Stimulated activated naive CD8-positive, alpha-beta T cell treated with anti-CD3 and anti-CD28 coated beads, Interleukin-15, amount 100 ng/mL, for 72 hours (primary cell): ENCODE data around the gene SLC30A1.
A peak's percentile ranks its signal among the peaks of the same experiment; 100 is the strongest.
"Not testable (repeated sequence)": the region's sequence is repeated elsewhere in the genome, so short reads cannot be mapped to it uniquely, and the experiment has no call there.

Source experiments
- ATAC-seq: fragments of 150-1000 bp; cut with Tn5 transposase; 2 replicates; pipeline ENCODE4 v1.10.0; 2021; ENCODE audit warnings: mild to moderate bottlenecking, moderate library complexity
- DNase-seq, 2 donors: peaks; one replicate each; pipeline ENCODE4 v3.0.0; 2021 to 2022
- H3K27ac Mint-ChIP-seq, 2 donors: one replicate each; pipeline ENCODE4 v1.8.0; 2022; ENCODE audit warnings: mild to moderate bottlenecking in 2 of 2, mixed read lengths in 2 of 2, moderate library complexity in 2 of 2
- H3K27me3 Mint-ChIP-seq: one replicate; pipeline ENCODE4 v1.8.0; 2022; ENCODE audit warnings: mixed read lengths
- H3K4me1 Mint-ChIP-seq: one replicate; pipeline ENCODE4 v1.8.0; 2022; ENCODE audit warnings: mild to moderate bottlenecking, mixed read lengths
- H3K4me3 Mint-ChIP-seq, 2 donors: one replicate each; pipeline ENCODE4 v1.8.0; 2022; ENCODE audit warnings: mild to moderate bottlenecking in 2 of 2, mixed read lengths in 2 of 2, moderate library complexity in 1 of 2
- H3K9me3 Mint-ChIP-seq, 2 donors: one replicate each; pipeline ENCODE4 v1.8.0; 2022; ENCODE audit warnings: mixed read lengths in 2 of 2

The SLC30A1 gene, protein sequence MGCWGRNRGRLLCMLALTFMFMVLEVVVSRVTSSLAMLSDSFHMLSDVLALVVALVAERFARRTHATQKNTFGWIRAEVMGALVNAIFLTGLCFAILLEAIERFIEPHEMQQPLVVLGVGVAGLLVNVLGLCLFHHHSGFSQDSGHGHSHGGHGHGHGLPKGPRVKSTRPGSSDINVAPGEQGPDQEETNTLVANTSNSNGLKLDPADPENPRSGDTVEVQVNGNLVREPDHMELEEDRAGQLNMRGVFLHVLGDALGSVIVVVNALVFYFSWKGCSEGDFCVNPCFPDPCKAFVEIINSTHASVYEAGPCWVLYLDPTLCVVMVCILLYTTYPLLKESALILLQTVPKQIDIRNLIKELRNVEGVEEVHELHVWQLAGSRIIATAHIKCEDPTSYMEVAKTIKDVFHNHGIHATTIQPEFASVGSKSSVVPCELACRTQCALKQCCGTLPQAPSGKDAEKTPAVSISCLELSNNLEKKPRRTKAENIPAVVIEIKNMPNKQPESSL

DNA sequence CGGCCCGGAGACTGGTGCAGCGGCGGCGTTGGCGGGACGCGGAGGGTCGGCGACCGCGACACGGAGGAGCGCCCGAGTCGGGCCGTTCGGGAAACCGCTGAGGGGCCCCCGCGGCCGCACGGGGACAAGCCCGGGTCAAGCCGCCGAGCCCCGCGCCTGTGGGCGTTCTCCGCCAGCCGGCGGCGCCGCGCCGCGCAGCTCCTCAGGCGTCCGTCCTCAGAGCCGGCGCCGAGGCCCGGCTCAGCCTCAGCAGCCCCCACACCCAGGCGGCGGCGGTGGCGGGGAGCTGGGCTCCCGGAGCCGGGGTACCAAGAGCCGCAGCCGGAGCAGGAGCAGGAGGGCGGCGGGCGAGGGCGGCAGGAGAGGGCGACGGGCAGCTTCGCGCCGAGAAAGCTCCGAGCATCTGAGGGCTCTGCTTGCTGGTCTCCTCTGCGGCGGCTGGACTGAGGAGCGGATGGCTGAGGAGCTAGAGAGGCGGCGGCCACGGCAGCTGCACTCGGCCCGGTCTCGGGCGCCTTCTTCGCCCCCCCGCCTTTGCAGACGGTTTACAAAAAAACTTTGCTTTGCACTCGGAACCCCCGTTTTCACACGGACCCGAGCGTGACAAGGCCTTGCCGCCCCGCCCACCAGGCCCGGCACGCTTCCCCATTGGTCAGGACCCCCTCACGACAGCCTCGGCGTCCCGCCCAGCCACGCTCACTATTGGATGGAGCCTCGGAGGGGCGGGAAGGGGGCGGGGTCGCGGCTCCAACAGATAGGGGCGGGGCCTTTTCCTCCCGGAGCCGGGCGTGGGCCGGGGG lies at the start of gene SLC30A1:
SLC30A1 (minus strand) TSS at position 522 of the 800 bp plus-strand sequence. CDS start 549 bp downstream, outside the sequence.
- DNase-seq, result peak; percentile 99
- ATAC-seq, result peak; percentile 94
- no peaks in the 10 kb centered on the region for H3K9me3 Mint-ChIP-seq
- H3K4me3 Mint-ChIP-seq, result peak within 1 kb of the TSS; percentile 90 to 95
- no peaks in the 10 kb centered on the region for H3K27me3 Mint-ChIP-seq
- peak within 1 kb of the TSS; percentile 90 to 96 for H3K27ac Mint-ChIP-seq
- H3K4me1 Mint-ChIP-seq, result peaks cover 28% of the 10 kb centered on the region

GRCh38 chr1:211628417-211628816 lies 49.5 kb upstream of the SLC30A1 start:
- H3K4me3 Mint-ChIP-seq, result no peak overlapping the region
- H3K27ac Mint-ChIP-seq, result no peak overlapping the region
- no peak for ATAC-seq
- peaks cover 24% of the 10 kb centered on the region for H3K27me3 Mint-ChIP-seq
- H3K9me3 Mint-ChIP-seq, result no peaks in the 10 kb centered on the region
- no peak for DNase-seq
- peaks cover 23% of the 10 kb centered on the region for H3K4me1 Mint-ChIP-seq

DNA sequence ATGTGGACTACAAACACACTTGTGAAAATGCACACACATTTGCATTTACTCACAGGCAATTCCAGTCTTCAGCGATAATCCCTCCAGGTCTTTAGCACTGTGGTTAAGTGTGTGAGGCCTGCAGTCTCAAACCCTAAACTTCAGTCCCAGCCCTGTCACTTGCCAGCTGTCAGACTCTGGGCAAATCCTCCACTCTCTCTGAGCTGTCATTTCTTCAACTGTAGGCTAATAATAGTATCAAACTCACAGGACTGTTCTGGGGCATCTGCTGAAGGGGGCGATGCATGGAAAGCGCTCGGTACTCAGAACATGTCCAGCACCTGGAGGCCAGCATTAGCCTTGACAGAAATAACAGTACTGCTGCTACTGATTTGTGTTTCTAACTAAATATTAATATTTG lies 48.3 kb upstream of the SLC30A1 start:
- no peak overlapping the region for H3K27ac Mint-ChIP-seq
- no peak for DNase-seq

DNA sequence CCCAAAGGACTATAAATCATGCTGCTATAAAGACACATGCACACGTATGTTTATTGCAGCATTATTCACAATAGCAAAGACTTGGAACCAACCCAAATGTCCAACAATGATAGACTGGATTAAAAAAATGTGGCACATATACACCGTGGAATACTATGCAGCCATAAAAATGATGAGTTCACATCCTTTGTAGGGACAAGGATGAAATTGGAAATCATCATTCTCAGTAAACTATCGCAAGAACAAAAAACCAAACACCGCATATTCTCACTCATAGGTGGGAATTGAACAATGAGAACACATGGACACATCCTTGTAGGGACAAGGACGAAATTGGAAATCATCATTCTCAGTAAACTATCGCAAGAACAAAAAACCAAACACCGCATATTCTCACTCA lies 46.9 kb upstream of the SLC30A1 start:
- H3K27ac Mint-ChIP-seq, H3K9me3 Mint-ChIP-seq, H3K4me1 Mint-ChIP-seq, H3K4me3 Mint-ChIP-seq, ATAC-seq, DNase-seq: not testable (repeated sequence)
- H3K27me3 Mint-ChIP-seq, result peaks cover 14% of the 10 kb centered on the region

More for the DNA sequence above, 48.3 kb upstream of the SLC30A1 start:
- Mint-ChIP-seq H3K27me3 (peaks cover 20% of the 10 kb centered on the region), H3K9me3 (no peaks in the 10 kb centered on the region), H3K4me3 (no peak overlapping the region), H3K4me1 (peaks cover 16% of the 10 kb centered on the region)
- ATAC-seq, result no peak

DNA sequence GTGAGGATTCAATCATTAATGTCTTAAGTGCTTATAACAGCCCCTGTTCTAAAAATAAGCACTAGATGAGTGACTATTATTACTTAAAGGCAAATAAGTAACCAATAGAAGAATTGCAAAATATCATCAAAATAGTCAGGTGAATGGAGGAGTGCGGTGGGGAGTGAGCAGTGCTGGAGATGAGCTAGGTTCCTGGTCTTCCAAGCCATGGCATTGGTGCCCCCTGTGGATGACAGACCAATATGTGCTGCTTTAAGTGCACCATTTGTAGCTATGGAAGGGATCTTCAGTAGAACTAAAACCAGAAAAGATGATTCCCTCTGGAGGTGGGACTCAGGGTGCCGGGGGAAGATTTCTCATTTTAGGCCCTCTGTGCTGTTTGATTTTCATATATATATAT lies 46.1 kb upstream of the SLC30A1 start:
- no peaks in the 10 kb centered on the region for H3K9me3 Mint-ChIP-seq
- no peak overlapping the region for H3K4me3 Mint-ChIP-seq
- no peak for ATAC-seq
- DNase-seq, result no peak
- H3K27me3 Mint-ChIP-seq, result peaks cover 8% of the 10 kb centered on the region
- H3K4me1 Mint-ChIP-seq, result peaks cover 10% of the 10 kb centered on the region
- H3K27ac Mint-ChIP-seq, result no peak overlapping the region

GRCh38 chr1:211623515-211623914 lies 44.6 kb upstream of the SLC30A1 start:
- Mint-ChIP-seq H3K9me3 (no peaks in the 10 kb centered on the region), H3K4me1 (peaks cover 10% of the 10 kb centered on the region), H3K4me3 (no peak overlapping the region), H3K27ac (no peak overlapping the region), H3K27me3 (no peaks in the 10 kb centered on the region)
- ATAC-seq, result no peak
- no peak for DNase-seq

- no peak overlapping the region for H3K4me3 Mint-ChIP-seq
- ATAC-seq, result no peak
- H3K4me1 Mint-ChIP-seq, result peaks cover 10% of the 10 kb centered on the region
- H3K27me3 Mint-ChIP-seq, result no peaks in the 10 kb centered on the region
- H3K27ac Mint-ChIP-seq, result no peak overlapping the region
- DNase-seq, result no peak
- H3K9me3 Mint-ChIP-seq, result no peaks in the 10 kb centered on the region
Observed at GRCh38 chr1:211621447-211622198, 42.7 kb upstream of the SLC30A1 start.

DNA sequence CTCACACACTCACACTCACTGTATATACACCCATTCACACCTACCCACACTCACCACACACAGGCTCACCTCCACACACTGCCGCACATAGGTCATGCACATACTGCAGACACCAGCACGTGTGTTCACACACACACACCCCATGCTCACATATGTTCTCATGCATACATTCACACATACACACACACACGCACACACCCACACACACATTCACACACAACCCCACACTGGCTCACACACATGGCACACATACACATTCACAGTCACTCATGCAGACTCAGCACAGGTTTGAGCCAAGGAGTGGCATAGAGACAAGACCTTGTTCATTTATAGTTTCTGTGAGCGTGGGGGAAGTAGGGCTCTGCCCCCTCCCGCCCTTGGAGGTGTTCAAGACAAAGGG lies 41.1 kb upstream of the SLC30A1 start:
- ATAC-seq (peak; percentile 32), DNase-seq (no peak)
- Mint-ChIP-seq H3K27me3 (no peaks in the 10 kb centered on the region), H3K4me1 (peaks cover 10% of the 10 kb centered on the region), H3K4me3 (no peak overlapping the region), H3K27ac (no peak overlapping the region), H3K9me3 (no peaks in the 10 kb centered on the region)

DNA sequence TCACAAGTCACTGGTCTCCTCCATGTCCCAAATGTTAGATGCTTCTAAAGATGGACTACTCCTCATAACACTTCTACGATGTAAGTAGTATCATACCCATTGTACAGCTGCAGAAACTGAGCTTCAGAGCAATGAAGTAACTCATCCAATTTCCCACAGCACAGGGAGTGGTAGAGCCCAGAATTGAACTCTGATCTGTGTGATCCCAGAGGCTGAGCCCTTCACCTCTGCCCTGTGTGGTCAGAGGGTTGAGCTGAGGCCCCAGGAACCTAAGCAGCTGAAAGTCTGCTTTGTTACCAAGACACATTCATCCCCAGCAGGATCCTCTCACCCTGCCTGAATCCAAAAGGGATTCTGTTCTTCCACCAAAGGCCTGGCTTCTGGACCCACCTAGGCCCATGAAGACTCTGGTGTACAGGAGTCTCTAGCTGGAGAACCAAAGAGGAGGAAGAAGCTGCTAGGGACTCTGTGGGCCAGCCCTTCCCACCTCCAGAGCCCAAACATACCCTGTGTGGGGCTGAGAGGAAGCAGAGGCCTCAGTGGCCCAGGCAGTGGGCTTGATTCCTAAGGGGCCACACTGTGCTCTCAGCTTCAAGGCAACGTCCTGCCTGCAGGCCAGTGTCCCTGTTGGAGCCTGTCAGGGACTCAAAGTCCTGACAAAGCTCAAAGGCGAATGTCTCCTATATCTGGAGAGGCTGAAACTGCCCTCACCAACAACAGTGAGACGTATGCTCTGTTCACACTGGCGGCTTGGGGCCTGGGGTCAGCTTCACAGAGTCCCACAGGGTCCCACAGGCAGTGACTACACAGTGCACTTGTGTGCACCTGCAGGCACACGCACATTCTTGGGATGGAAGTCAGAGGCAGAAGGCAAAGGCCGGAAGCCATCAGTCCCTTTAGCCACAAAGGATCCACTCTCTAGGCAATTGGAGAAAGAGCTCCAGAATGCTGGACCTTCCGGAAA lies 40.4 kb upstream of the SLC30A1 start:
- no peak for DNase-seq
- no peak overlapping the region for H3K4me3 Mint-ChIP-seq
- H3K27ac Mint-ChIP-seq, result no peak overlapping the region
- no peaks in the 10 kb centered on the region for H3K9me3 Mint-ChIP-seq
- peaks cover 10% of the 10 kb centered on the region for H3K4me1 Mint-ChIP-seq
- peak; percentile 24 for ATAC-seq
- H3K27me3 Mint-ChIP-seq, result no peaks in the 10 kb centered on the region

DNA sequence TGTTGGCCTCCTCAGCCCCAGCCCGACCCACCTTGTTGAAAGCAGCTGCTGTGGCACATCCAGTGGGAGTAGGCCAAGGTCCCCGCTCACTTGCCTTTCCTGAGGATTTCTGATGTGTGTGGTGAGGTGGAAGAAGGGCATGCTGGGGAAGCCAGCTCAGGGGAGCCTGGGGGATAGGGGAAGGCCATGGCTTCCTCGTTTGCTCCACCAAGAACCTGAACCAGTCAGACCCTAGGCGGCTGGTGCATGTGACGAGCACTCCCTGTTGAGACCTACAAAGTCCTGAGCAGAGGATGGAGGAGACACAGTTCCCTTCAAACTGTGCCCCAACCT lies 38.0 kb upstream of the SLC30A1 start:
- no peaks in the 10 kb centered on the region for H3K27me3 Mint-ChIP-seq
- DNase-seq (no peak), ATAC-seq (no peak)
- H3K9me3 Mint-ChIP-seq, result no peaks in the 10 kb centered on the region
- H3K4me1 Mint-ChIP-seq, result peaks cover 5% of the 10 kb centered on the region
- no peak overlapping the region for H3K27ac Mint-ChIP-seq
- H3K4me3 Mint-ChIP-seq, result no peak overlapping the region

DNA sequence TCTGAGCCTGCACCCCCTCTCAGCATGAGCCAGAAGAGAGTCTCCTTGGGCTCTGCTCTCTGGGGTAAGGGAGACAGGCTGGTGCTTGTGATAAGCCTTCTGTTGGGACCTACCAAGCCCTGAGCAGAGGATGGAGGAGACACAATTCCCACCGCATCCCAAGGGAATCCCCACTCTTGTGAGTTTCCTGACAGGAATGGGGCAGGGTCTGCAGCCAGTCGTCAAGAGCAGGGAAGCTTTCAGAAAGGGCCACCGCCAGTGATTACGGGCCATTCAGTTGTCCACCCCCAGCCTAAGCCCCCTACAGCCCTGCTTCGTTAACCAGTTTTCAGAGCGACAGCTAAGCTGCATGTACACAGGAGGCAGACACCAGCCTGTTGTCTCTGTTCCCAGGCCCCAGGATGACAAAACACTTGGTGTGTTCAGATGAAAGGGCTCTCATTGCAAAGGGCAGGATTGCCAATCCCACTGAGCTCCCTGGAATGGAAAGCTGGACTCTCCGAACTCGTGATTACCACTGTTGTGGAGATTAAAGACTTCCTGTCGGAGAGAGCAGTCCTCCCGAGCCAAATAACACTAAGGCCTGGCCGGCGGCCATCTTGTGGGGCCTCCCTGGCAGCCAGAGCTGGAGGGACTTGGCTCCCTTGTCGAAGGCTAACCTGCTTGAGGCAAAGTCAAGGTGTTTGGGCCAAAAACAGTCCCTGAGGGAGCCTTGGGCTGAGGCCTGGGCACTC lies 37.4 kb upstream of the SLC30A1 start:
- no peaks in the 10 kb centered on the region for H3K27me3 Mint-ChIP-seq
- no peaks in the 10 kb centered on the region for H3K9me3 Mint-ChIP-seq
- ATAC-seq (no peak), DNase-seq (no peak)
- no peak overlapping the region for H3K4me3 Mint-ChIP-seq
- peak overlapping the region in 1 of 2 donors; percentile 43 for H3K27ac Mint-ChIP-seq
- peaks cover 5% of the 10 kb centered on the region for H3K4me1 Mint-ChIP-seq

DNA sequence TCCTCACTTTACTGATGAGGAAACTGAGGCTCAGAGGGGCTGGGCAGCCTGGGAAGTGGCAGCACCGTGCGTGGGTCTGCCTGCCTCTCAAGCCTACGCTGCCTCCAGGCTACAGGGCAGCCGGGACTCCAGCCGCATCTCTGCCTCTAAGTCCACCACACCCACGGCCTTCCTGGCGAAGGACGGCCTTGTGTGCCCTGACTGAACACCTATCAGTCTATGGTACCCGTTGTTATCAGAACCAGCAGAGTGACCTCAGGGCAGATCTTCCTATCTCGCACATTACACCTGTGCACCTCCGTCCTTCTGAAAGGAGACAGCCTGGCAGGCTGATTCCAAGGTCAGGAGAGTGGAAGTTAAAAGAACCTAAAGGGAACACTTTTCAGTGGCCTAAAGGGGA lies 35.7 kb upstream of the SLC30A1 start:
- no peak overlapping the region for H3K27ac Mint-ChIP-seq
- peaks cover 5% of the 10 kb centered on the region for H3K4me1 Mint-ChIP-seq
- H3K27me3 Mint-ChIP-seq, result no peaks in the 10 kb centered on the region
- H3K4me3 Mint-ChIP-seq, result no peak overlapping the region
- H3K9me3 Mint-ChIP-seq, result no peaks in the 10 kb centered on the region
- no peak for DNase-seq
- ATAC-seq, result no peak

- H3K27me3 Mint-ChIP-seq, result no peaks in the 10 kb centered on the region
- peak overlapping the region in 1 of 2 donors; percentile 73 for H3K27ac Mint-ChIP-seq
- DNase-seq (no peak), ATAC-seq (no peak)
- no peak overlapping the region for H3K4me3 Mint-ChIP-seq
- H3K4me1 Mint-ChIP-seq, result peaks cover 5% of the 10 kb centered on the region
- H3K9me3 Mint-ChIP-seq, result no peaks in the 10 kb centered on the region
Observed at GRCh38 chr1:211613951-211614350, 35.0 kb upstream of the SLC30A1 start.
